OCI-LY1 (cell line): Measurements from ENCODE around the gene EXD2.
A peak's percentile ranks its signal among the peaks of the same experiment; 100 is the strongest.

Experiments used
- H2AFZ ChIP-seq: fragments of 200-600 bp; sonication (generic), shearing (Covaris generic); 2 replicates; pipeline ENCODE4 v1.6.0; 2014; ENCODE audit warnings: antibody characterized with exemption, mild to moderate bottlenecking, low read length
- H3F3A ChIP-seq: fragments of 200-600 bp; sonication (generic), shearing (Covaris generic); 2 replicates; pipeline ENCODE4 v1.6.0; 2014; ENCODE audit warnings: mild to moderate bottlenecking, antibody characterized with exemption, low read length, moderate library complexity; ENCODE audit not compliant: insufficient read depth
- H3K27ac ChIP-seq: fragments of 200-600 bp; sonication (generic); 2 replicates; pipeline ENCODE4 v1.5.1; 2014; ENCODE audit warnings: low read length, mixed run types, mild to moderate bottlenecking, low read depth; ENCODE audit not compliant: poor library complexity, severe bottlenecking
- H3K27me3 ChIP-seq: fragments of 200-600 bp; sonication (generic); 2 replicates; pipeline ENCODE4 v1.6.0; 2014; ENCODE audit warnings: antibody characterized with exemption, mild to moderate bottlenecking, low read length, moderate library complexity; ENCODE audit not compliant: insufficient read depth
- H3K36me3 ChIP-seq: fragments of 200-600 bp; sonication (generic); 2 replicates; pipeline ENCODE4 v1.6.1; 2014; ENCODE audit warnings: mild to moderate bottlenecking, antibody characterized with exemption, low read length, moderate library complexity, mixed read lengths; ENCODE audit not compliant: insufficient read depth
- H3K4me1 ChIP-seq: fragments of 200-600 bp; sonication (generic); 2 replicates; pipeline ENCODE4 v1.5.1; 2014; ENCODE audit warnings: mild to moderate bottlenecking, low read length, moderate library complexity; ENCODE audit not compliant: insufficient read depth, severe bottlenecking
- H3K4me2 ChIP-seq: fragments of 200-600 bp; sonication (generic), shearing (Covaris generic); 2 replicates; pipeline ENCODE4 v1.6.1; 2014; ENCODE audit warnings: low read length
- H3K4me3 ChIP-seq: fragments of 200-600 bp; sonication (generic); 2 replicates; pipeline ENCODE4 v1.5.1; 2014; ENCODE audit warnings: low read length, low read depth, mild to moderate bottlenecking, mixed read lengths; ENCODE audit not compliant: poor library complexity, severe bottlenecking
- H3K79me2 ChIP-seq: fragments of 200-600 bp; shearing (Covaris generic); 2 replicates; pipeline ENCODE4 v1.6.1; 2016; ENCODE audit warnings: mixed run types, low read length, mixed read lengths; ENCODE audit not compliant: insufficient read depth
- H3K9ac ChIP-seq: fragments of 200-600 bp; sonication (generic), shearing (Covaris generic); 2 replicates; pipeline ENCODE4 v1.6.1; 2014; ENCODE audit warnings: mild to moderate bottlenecking, low read length, mixed read lengths
- H3K9me2 ChIP-seq: fragments of 200-600 bp; sonication (generic), shearing (Covaris generic); 2 replicates; pipeline ENCODE4 v1.6.1; 2014; ENCODE audit warnings: low read depth, mild to moderate bottlenecking, low read length, mixed read lengths
- H3K9me3 ChIP-seq: fragments of 200-600 bp; shearing (Covaris generic); 2 replicates; pipeline ENCODE4 v1.6.1; 2014; ENCODE audit warnings: low read length, mixed read lengths
- H4K20me1 ChIP-seq: fragments of 200-600 bp; sonication (generic), shearing (Covaris generic); 2 replicates; pipeline ENCODE4 v1.6.0; 2016; ENCODE audit warnings: mild to moderate bottlenecking, low read length; ENCODE audit not compliant: insufficient read depth
- CTCF ChIP-seq: fragments of 200-600 bp; sonication (generic), shearing (Covaris generic); IDR thresholded peaks from 2 replicates; pipeline ENCODE4 v1.5.1; 2017; ENCODE audit warnings: mild to moderate bottlenecking, antibody characterized with exemption, low read length, moderate library complexity, mixed read lengths
- EZH2 ChIP-seq: fragments of 200-600 bp; sonication (generic), shearing (Covaris generic); IDR thresholded peaks from 2 replicates; pipeline ENCODE4 v1.8.0; 2017; ENCODE audit warnings: borderline replicate concordance, mixed run types, mild to moderate bottlenecking, antibody characterized with exemption, low read length, moderate library complexity, mixed read lengths

EXD2 gene

GRCh38 chr14:69240527-69241173, 49.4 kb downstream of the EXD2 start:
- H2AFZ ChIP-seq: no peak overlapping the region
- H3K9me3 ChIP-seq: no peaks in the 10 kb centered on the region
- H3K4me2 ChIP-seq: no peak overlapping the region
- H3K36me3 ChIP-seq: 0 out of 2 replicates have a peak, but pooled peaks cover 6% of the 10 kb centered on the region
- TF ChIP-seq EZH2 (no peak), CTCF (no peak)
- H3K4me1 ChIP-seq: no peaks in the 10 kb centered on the region
- no peaks in the 10 kb centered on the region for H3F3A ChIP-seq
- no peak overlapping the region for H3K27ac ChIP-seq
- no peaks in the 10 kb centered on the region for H4K20me1 ChIP-seq
- H3K27me3 ChIP-seq: no peaks in the 10 kb centered on the region
- H3K9me2 ChIP-seq: no peaks in the 10 kb centered on the region
- H3K4me3 ChIP-seq: no peak overlapping the region
- H3K9ac ChIP-seq: no peak overlapping the region
- no peaks in the 10 kb centered on the region for H3K79me2 ChIP-seq

- no peaks in the 10 kb centered on the region for H3K9me3 ChIP-seq
- no peaks in the 10 kb centered on the region for H3K79me2 ChIP-seq
- H3K27ac ChIP-seq: no peak overlapping the region
- H3K4me2 ChIP-seq: no peak overlapping the region
- H4K20me1 ChIP-seq: no peaks in the 10 kb centered on the region
- 0 out of 2 replicates have a peak, but pooled peaks cover 6% of the 10 kb centered on the region for H3K36me3 ChIP-seq
- H3F3A ChIP-seq: no peaks in the 10 kb centered on the region
- H3K4me1 ChIP-seq: no peaks in the 10 kb centered on the region
- no peaks in the 10 kb centered on the region for H3K27me3 ChIP-seq
- H3K4me3 ChIP-seq: no peak overlapping the region
- no peak for TF ChIP-seq CTCF
- TF ChIP-seq EZH2: no peak
- no peaks in the 10 kb centered on the region for H3K9me2 ChIP-seq
- no peak overlapping the region for H2AFZ ChIP-seq
- H3K9ac ChIP-seq: no peak overlapping the region
Measured at GRCh38 chr14:69241577-69241976, 50.3 kb downstream of the EXD2 start.

- no peaks in the 10 kb centered on the region for H3K4me1 ChIP-seq
- H3K27me3 ChIP-seq: no peaks in the 10 kb centered on the region
- 0 out of 2 replicates have a peak, but pooled peaks cover 6% of the 10 kb centered on the region for H3K36me3 ChIP-seq
- H3K4me2 ChIP-seq: no peak overlapping the region
- no peak overlapping the region for H2AFZ ChIP-seq
- no peaks in the 10 kb centered on the region for H3K9me2 ChIP-seq
- no peaks in the 10 kb centered on the region for H3K9me3 ChIP-seq
- no peaks in the 10 kb centered on the region for H4K20me1 ChIP-seq
- H3F3A ChIP-seq: no peaks in the 10 kb centered on the region
- no peak for TF ChIP-seq EZH2
- TF ChIP-seq CTCF: peak; percentile 82
- no peak overlapping the region for H3K27ac ChIP-seq
- no peak overlapping the region for H3K9ac ChIP-seq
- H3K4me3 ChIP-seq: no peak overlapping the region
- no peaks in the 10 kb centered on the region for H3K79me2 ChIP-seq
Measured at GRCh38 chr14:69242311-69243224, 51.3 kb downstream of the EXD2 start.
